ENCODE data around the gene SLC44A5.

The SLC44A5 gene

DNA sequence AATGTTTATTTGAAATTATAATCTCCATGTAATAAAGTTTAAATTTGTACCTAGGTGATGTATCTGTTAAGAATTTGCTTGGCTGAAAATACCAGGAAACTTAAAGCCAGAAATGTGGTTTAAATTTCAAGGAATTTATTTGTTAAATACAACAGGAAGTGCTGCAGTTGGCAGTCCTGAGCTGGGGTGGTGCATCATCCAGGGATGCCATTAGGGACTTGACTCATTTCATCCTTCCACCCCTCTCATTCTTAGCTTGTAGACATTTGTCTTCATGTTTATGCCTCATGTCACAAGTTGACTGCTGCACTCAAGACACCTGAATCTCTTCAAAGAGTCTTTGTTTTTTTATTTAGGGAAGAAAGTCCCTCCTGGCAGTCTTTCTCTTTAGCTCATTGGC, 300.8 kb downstream of the SLC44A5 start:
- no peaks in the 10 kb centered on the region for H3K9me3 ChIP-seq (ENCODE audit: insufficient read depth, low read length)
- no peaks in the 10 kb centered on the region for H4K20me1 ChIP-seq (ENCODE audit: insufficient read depth, low read length)
- H3K9ac ChIP-seq (ENCODE audit: low read length) = no peak overlapping the region
- no peak overlapping the region for H3K4me2 ChIP-seq (ENCODE audit: low read length)
- no peaks in the 10 kb centered on the region for H3K36me3 ChIP-seq (replicated peaks; ENCODE audit: low read depth, low read length)
- TF ChIP-seq, protein P1, sequence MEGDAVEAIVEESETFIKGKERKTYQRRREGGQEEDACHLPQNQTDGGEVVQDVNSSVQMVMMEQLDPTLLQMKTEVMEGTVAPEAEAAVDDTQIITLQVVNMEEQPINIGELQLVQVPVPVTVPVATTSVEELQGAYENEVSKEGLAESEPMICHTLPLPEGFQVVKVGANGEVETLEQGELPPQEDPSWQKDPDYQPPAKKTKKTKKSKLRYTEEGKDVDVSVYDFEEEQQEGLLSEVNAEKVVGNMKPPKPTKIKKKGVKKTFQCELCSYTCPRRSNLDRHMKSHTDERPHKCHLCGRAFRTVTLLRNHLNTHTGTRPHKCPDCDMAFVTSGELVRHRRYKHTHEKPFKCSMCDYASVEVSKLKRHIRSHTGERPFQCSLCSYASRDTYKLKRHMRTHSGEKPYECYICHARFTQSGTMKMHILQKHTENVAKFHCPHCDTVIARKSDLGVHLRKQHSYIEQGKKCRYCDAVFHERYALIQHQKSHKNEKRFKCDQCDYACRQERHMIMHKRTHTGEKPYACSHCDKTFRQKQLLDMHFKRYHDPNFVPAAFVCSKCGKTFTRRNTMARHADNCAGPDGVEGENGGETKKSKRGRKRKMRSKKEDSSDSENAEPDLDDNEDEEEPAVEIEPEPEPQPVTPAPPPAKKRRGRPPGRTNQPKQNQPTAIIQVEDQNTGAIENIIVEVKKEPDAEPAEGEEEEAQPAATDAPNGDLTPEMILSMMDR (IDR thresholded peaks at IDR 0.05; ENCODE audit: low read depth, low read length) = no peak
- no peak for TF ChIP-seq EZH2phosphoT487 (IDR thresholded peaks at IDR 0.05; ENCODE audit: low read depth)
- H3K4me3 ChIP-seq (ENCODE audit: low read length) = no peak overlapping the region
- no peaks in the 10 kb centered on the region for H3K79me2 ChIP-seq (ENCODE audit: low read length)
- no peak overlapping the region for H3K27ac ChIP-seq (ENCODE audit: low read length)
- no peaks in the 10 kb centered on the region for H3K4me1 ChIP-seq (ENCODE audit: low read length)
- H3K27me3 ChIP-seq (ENCODE audit: low read depth, low read length) = no peaks in the 10 kb centered on the region; the same call in 1 of the 2 replicates
- H2AFZ ChIP-seq (ENCODE audit: low read depth, low read length) = no peak overlapping the region

DNA sequence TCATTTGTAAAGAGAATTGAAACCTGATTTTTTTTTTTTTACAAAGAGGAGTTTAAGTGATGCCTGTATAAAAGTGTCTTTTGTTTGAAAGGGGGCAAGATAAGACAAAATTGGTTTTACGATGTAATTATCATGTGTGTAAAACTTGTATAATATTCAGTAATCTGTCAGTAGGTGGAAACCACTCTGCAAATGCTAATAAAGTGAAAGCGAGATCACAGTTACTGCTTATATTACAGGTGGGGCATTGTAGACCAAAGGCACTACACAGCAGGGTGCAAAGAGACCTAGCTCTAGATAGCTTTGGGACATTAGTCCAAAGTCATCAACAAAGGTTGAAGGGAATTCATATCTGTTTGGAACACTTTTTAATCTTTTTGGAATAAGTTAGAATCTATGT, 302.5 kb downstream of the SLC44A5 start:
- Histone ChIP-seq H3K9me3 (ENCODE audit: insufficient read depth, low read length) (no peaks in the 10 kb centered on the region), H3K4me2 (ENCODE audit: low read length) (no peak overlapping the region), H3K4me1 (ENCODE audit: low read length) (no peaks in the 10 kb centered on the region), H3K27ac (ENCODE audit: low read length) (no peak overlapping the region), H3K4me3 (ENCODE audit: low read length) (no peak overlapping the region), H4K20me1 (ENCODE audit: insufficient read depth, low read length) (no peaks in the 10 kb centered on the region), H2AFZ (ENCODE audit: low read depth, low read length) (no peak overlapping the region), H3K9ac (ENCODE audit: low read length) (no peak overlapping the region), H3K79me2 (ENCODE audit: low read length) (no peaks in the 10 kb centered on the region), H3K36me3 (replicated peaks; ENCODE audit: low read depth, low read length) (no peaks in the 10 kb centered on the region), H3K27me3 (ENCODE audit: low read depth, low read length) (no peaks in the 10 kb centered on the region; the same call in 1 of the 2 replicates)
- TF ChIP-seq EZH2phosphoT487 (IDR thresholded peaks at IDR 0.05; ENCODE audit: low read depth) = no peak
- TF ChIP-seq, protein P1 (IDR thresholded peaks at IDR 0.05; ENCODE audit: low read depth, low read length) = no peak

DNA sequence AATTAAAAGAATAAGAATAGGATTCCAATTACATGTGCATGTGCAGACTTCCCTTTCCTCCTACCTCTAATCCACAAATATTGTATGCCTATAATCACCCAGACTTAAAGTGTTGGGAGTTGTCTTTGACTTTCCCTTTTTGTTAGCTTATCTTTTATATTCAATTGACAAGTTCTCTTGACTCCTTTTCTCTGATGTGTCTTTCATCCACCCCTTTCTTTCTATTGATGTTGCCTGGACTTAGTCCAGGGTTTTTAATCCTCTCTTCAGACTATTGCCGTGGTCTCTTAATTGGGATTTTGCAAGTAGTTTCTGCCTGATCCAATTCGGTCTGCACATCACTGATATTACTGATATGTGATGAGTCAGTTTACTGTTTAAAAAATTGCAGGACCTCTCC, 305.9 kb downstream of the SLC44A5 start:
- Histone ChIP-seq H2AFZ (ENCODE audit: low read depth, low read length) (no peak overlapping the region), H3K4me3 (ENCODE audit: low read length) (no peak overlapping the region), H3K4me1 (ENCODE audit: low read length) (no peaks in the 10 kb centered on the region), H4K20me1 (ENCODE audit: insufficient read depth, low read length) (no peaks in the 10 kb centered on the region), H3K27ac (ENCODE audit: low read length) (no peak overlapping the region), H3K4me2 (ENCODE audit: low read length) (no peak overlapping the region), H3K27me3 (ENCODE audit: low read depth, low read length) (no peaks in the 10 kb centered on the region), H3K79me2 (ENCODE audit: low read length) (no peaks in the 10 kb centered on the region), H3K9me3 (ENCODE audit: insufficient read depth, low read length) (no peaks in the 10 kb centered on the region), H3K9ac (ENCODE audit: low read length) (no peak overlapping the region), H3K36me3 (replicated peaks; ENCODE audit: low read depth, low read length) (no peaks in the 10 kb centered on the region)
- TF ChIP-seq, protein P1 (IDR thresholded peaks at IDR 0.05; ENCODE audit: low read depth, low read length) = no peak
- no peak for TF ChIP-seq EZH2phosphoT487 (IDR thresholded peaks at IDR 0.05; ENCODE audit: low read depth)

DNA sequence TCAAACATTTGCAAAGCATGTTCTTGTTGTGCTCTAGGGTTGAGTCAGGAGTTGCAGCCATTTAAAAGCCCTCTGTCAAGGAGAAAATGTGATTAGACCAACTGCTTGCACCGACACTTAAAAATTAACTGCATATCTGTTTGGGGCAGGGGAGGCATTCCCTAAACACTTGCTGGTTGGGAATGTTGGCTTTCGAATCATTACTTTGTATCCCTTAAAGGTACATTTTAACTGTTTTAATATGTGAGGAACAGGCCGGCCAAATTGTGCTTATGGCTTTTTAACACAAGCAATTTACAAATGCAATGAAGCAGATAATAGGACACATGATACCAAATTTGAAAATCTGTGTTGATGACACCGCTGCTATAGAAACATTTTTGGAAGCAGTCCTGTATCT, 317.6 kb downstream of the SLC44A5 start:
- Histone ChIP-seq H4K20me1 (ENCODE audit: insufficient read depth, low read length) (no peaks in the 10 kb centered on the region), H3K79me2 (ENCODE audit: low read length) (no peaks in the 10 kb centered on the region), H2AFZ (ENCODE audit: low read depth, low read length) (no peak overlapping the region), H3K9ac (ENCODE audit: low read length) (no peak overlapping the region), H3K27me3 (ENCODE audit: low read depth, low read length) (no peaks in the 10 kb centered on the region), H3K36me3 (replicated peaks; ENCODE audit: low read depth, low read length) (no peaks in the 10 kb centered on the region), H3K4me2 (ENCODE audit: low read length) (no peak overlapping the region), H3K9me3 (ENCODE audit: insufficient read depth, low read length) (no peaks in the 10 kb centered on the region), H3K4me3 (ENCODE audit: low read length) (no peak overlapping the region), H3K4me1 (ENCODE audit: low read length) (no peaks in the 10 kb centered on the region), H3K27ac (ENCODE audit: low read length) (no peak overlapping the region)
- TF ChIP-seq, protein P1 (IDR thresholded peaks at IDR 0.05; ENCODE audit: low read depth, low read length) = no peak
- TF ChIP-seq EZH2phosphoT487 (IDR thresholded peaks at IDR 0.05; ENCODE audit: low read depth) = no peak
